K562 (cell line): ENCODE measurements around the gene DYNLT2B. TPM values are rescaled to one million over a fixed set of nuclear protein-coding genes. Genes with fewer than 3 reads are reported as not detected.
A peak's percentile ranks its signal among the peaks of the same experiment; 100 is the strongest.

Experiments used
- ATF1 ChIP-seq, 2 experiments: fragments of 450-650 bp in 1 of 2; IDR thresholded peaks; 2 replicates each; pipeline ENCODE4 v1.6.1; 2016; ENCODE audit warnings: missing compliant biosample characterization in 1 of 2, missing genetic modification characterization in 1 of 2
- CREM ChIP-seq: IDR thresholded peaks from 2 replicates; pipeline ENCODE4 v1.6.1; 2014; ENCODE audit warnings: antibody characterized with exemption, low read depth
- DACH1 ChIP-seq: fragments of 450-650 bp; IDR thresholded peaks from 2 replicates; pipeline ENCODE4 v1.6.1; 2018; ENCODE audit not compliant: partially characterized antibody
- EHMT2 ChIP-seq: fragments of 450-650 bp; IDR thresholded peaks from 2 replicates; pipeline ENCODE4 v1.6.1; 2018; ENCODE audit warnings: antibody characterized with exemption
- ETV1 ChIP-seq: fragments of 450-650 bp; conservative IDR thresholded peaks from 2 replicates; pipeline ENCODE4 v1.6.1; 2016; ENCODE audit warnings: missing genetic modification characterization, control low read depth, low read depth, missing compliant biosample characterization
- IRF2 ChIP-seq: sonication (generic); formaldehyde crosslinking; IDR thresholded peaks from 2 replicates; pipeline ENCODE4 v1.8.1; 2022; ENCODE audit warnings: mild to moderate bottlenecking, missing genetic modification reagents
- JUNB ChIP-seq: fragments of 450-650 bp; formaldehyde crosslinking; conservative IDR thresholded peaks from 2 replicates; pipeline ENCODE4 v1.4.0; 2020; ENCODE audit warnings: mild to moderate bottlenecking
- KAT2B ChIP-seq: IDR thresholded peaks from one replicate; pipeline ENCODE4 v1.6.1; 2012; ENCODE audit warnings: low read depth, mild to moderate bottlenecking, control low read depth, inconsistent platforms, low read length, moderate library complexity
- KAT7 ChIP-seq: sonication (generic); formaldehyde crosslinking; IDR thresholded peaks from 2 replicates; pipeline ENCODE4 v1.8.0; 2022; ENCODE audit warnings: missing genetic modification reagents, mild to moderate bottlenecking, borderline replicate concordance
- LARP7 ChIP-seq: fragments of 450-650 bp; IDR thresholded peaks from 2 replicates; pipeline ENCODE4 v1.6.1; 2016
- PHF20 ChIP-seq: fragments of 450-650 bp; IDR thresholded peaks from 2 replicates; pipeline ENCODE4 v1.6.1; 2018; ENCODE audit not compliant: partially characterized antibody
- RBM25 ChIP-seq: fragments of 200-400 bp; formaldehyde crosslinking; IDR thresholded peaks from 2 replicates; pipeline ENCODE4 v1.6.1; 2018; ENCODE audit warnings: low read length, low read depth, moderate library complexity; ENCODE audit not compliant: severe bottlenecking
- SOX6 ChIP-seq: fragments of 450-650 bp; IDR thresholded peaks from 2 replicates; pipeline ENCODE4 v1.6.1; 2014; ENCODE audit warnings: mild to moderate bottlenecking
- STAG1 ChIP-seq: sonication (generic); formaldehyde crosslinking; IDR thresholded peaks from 2 replicates; pipeline ENCODE4 v1.5.0; 2020; ENCODE audit warnings: missing genetic modification reagents, borderline replicate concordance
- ZFP36 ChIP-seq: fragments of 150-350 bp; IDR thresholded peaks from 2 replicates; pipeline ENCODE4 v1.6.1; 2018; ENCODE audit warnings: low read length, low read depth; ENCODE audit not compliant: partially characterized antibody
- ZNF695 ChIP-seq: fragments of 450-650 bp; formaldehyde crosslinking; IDR thresholded peaks from 2 replicates; pipeline ENCODE4 v1.4.0; 2020; ENCODE audit warnings: mild to moderate bottlenecking, moderate library complexity
- ZNF76 ChIP-seq: fragments of 250-450 bp; sonication (Bioruptor Pico); IDR thresholded peaks from 2 replicates; pipeline ENCODE4 v1.4.0; 2020; ENCODE audit warnings: mild to moderate bottlenecking, moderate library complexity, borderline replicate concordance
- polyA plus RNA-seq, 8 experiments: library from polyadenylated mRNA; depleted of rRNA in 4 of 8; stranded (reverse) in 5 of 8; unstranded in 3 of 8; fragments of >200 nt; fragmentation: Nextera tagmentation in 2 of 8; fragmentation: Illumina TruSeq in 1 of 8; extraction: Ambion mirVana in 2 of 8; extraction: Trizol in 1 of 8; gene quantifications; 2 replicates each; pipeline versions ENCODE4 v1.2.1 to v1.2.3, GENCODE V29; 2011 to 2014; ENCODE audit warnings: inconsistent platforms in 1 of 8, missing spikeins in 1 of 8
- total RNA-seq, 7 experiments: library from RNA; depleted of rRNA in 6 of 7; stranded (reverse); fragments of >200 nt in 6 of 7; fragmentation: Illumina TruSeq in 2 of 7; extraction: Trizol in 2 of 7; gene quantifications; 2 replicates each; pipeline versions ENCODE4 v1.2.1 to v1.2.3, GENCODE V29; 2011 to 2021; ENCODE audit warnings: low replicate concordance in 1 of 7
- TF ChIP-seq, protein P1 (sequence below): fragments of 450-650 bp; formaldehyde crosslinking; IDR thresholded peaks from 2 replicates; pipeline ENCODE4 v1.4.0; 2020; ENCODE audit warnings: mild to moderate bottlenecking
- TF ChIP-seq, protein P2 (sequence below): sonication (generic); formaldehyde crosslinking; IDR thresholded peaks from 2 replicates; pipeline ENCODE4 v1.8.0; 2022; ENCODE audit warnings: mild to moderate bottlenecking, low read depth, missing genetic modification reagents
- TF ChIP-seq, protein P3 (sequence below): fragments of 450-650 bp; IDR thresholded peaks from 2 replicates; pipeline ENCODE4 v1.6.1; 2017; ENCODE audit warnings: antibody characterized with exemption, mild to moderate bottlenecking
- TF ChIP-seq, protein P4 (sequence below): fragments of 250-450 bp; sonication (Bioruptor Pico); IDR thresholded peaks from 2 replicates; pipeline ENCODE4 v1.8.0; 2021; ENCODE audit warnings: mild to moderate bottlenecking, moderate library complexity

DYNLT2B gene
- total and polyA plus RNA-seq, 9 of the 15 experiments (the other 6 are each of a cell fraction or from before 2014, with no cell fraction given), result 6.5 to 19.9 (median 8.7) TPM

DNA sequence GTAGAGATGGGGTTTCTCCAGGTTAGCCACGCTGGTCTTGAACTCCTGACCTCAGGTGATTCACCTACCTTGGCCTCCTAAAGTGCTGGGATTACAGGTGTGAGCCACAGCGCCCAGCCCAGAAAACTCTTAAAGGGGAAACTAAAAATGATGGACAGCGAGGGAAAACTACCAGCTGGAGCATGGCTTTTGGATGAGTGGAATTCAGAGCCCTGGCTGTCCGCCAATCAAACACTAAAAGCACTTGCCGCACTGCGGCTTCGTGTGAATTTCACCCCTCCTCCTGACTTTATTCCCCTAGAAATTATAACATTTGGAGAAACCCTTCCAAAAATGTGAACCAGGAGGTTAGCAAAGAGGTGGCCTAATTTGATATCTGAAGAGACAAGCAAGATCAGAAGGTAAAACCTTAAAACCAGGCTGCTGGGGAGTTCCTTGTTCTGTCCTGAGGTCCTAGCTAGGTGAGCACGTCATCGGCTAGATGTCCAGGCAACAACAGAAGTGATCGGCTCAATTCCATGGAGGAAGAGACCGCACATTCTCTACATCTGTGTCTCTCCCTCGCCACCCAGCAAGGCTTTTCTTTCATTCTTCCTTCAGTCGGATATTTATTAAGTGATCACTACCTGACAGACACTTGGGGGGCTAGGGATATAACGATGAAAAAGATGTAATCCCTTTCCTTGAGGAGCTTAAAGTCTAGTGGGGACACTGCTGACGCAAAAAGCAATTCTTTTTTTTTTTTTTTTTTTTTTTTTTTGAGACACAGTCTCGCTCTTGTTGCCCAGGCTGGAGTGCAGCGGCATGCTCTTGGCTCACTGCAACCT, 18.5 kb upstream of the DYNLT2B start (continued):
- TF ChIP-seq, protein P1, sequence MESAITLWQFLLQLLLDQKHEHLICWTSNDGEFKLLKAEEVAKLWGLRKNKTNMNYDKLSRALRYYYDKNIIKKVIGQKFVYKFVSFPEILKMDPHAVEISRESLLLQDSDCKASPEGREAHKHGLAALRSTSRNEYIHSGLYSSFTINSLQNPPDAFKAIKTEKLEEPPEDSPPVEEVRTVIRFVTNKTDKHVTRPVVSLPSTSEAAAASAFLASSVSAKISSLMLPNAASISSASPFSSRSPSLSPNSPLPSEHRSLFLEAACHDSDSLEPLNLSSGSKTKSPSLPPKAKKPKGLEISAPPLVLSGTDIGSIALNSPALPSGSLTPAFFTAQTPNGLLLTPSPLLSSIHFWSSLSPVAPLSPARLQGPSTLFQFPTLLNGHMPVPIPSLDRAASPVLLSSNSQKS, result no peak
- TF ChIP-seq ZNF695 (CRISPR knock-in tag) (no peak), JUNB (no peak), RBM25 (no peak), EHMT2 (no peak), ETV1 (tag) (no peak), KAT2B (no peak), CREM (peak; percentile 50; the same call in 1 of the 2 replicates), PHF20 (no peak), ZNF76 (CRISPR knock-in tag) (no peak), DACH1 (no peak), LARP7 (no peak), STAG1 (CRISPR knock-in tag) (no peak), SOX6 (no peak), IRF2 (CRISPR knock-in tag) (no peak), ZFP36 (no peak), KAT7 (peak; percentile 68; the same call in 1 of the 2 replicates), ATF1 (CRISPR knock-in tag; IDR thresholded peaks at IDR 0.05) (no peak), ATF1 (tag; IDR thresholded peaks at IDR 0.05) (peak; percentile 41; the same call in 1 of the 2 replicates)
- TF ChIP-seq, protein P2, sequence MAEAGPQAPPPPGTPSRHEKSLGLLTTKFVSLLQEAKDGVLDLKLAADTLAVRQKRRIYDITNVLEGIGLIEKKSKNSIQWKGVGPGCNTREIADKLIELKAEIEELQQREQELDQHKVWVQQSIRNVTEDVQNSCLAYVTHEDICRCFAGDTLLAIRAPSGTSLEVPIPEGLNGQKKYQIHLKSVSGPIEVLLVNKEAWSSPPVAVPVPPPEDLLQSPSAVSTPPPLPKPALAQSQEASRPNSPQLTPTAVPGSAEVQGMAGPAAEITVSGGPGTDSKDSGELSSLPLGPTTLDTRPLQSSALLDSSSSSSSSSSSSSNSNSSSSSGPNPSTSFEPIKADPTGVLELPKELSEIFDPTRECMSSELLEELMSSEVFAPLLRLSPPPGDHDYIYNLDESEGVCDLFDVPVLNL (CRISPR knock-in tag), result no peak
- TF ChIP-seq, protein P3, sequence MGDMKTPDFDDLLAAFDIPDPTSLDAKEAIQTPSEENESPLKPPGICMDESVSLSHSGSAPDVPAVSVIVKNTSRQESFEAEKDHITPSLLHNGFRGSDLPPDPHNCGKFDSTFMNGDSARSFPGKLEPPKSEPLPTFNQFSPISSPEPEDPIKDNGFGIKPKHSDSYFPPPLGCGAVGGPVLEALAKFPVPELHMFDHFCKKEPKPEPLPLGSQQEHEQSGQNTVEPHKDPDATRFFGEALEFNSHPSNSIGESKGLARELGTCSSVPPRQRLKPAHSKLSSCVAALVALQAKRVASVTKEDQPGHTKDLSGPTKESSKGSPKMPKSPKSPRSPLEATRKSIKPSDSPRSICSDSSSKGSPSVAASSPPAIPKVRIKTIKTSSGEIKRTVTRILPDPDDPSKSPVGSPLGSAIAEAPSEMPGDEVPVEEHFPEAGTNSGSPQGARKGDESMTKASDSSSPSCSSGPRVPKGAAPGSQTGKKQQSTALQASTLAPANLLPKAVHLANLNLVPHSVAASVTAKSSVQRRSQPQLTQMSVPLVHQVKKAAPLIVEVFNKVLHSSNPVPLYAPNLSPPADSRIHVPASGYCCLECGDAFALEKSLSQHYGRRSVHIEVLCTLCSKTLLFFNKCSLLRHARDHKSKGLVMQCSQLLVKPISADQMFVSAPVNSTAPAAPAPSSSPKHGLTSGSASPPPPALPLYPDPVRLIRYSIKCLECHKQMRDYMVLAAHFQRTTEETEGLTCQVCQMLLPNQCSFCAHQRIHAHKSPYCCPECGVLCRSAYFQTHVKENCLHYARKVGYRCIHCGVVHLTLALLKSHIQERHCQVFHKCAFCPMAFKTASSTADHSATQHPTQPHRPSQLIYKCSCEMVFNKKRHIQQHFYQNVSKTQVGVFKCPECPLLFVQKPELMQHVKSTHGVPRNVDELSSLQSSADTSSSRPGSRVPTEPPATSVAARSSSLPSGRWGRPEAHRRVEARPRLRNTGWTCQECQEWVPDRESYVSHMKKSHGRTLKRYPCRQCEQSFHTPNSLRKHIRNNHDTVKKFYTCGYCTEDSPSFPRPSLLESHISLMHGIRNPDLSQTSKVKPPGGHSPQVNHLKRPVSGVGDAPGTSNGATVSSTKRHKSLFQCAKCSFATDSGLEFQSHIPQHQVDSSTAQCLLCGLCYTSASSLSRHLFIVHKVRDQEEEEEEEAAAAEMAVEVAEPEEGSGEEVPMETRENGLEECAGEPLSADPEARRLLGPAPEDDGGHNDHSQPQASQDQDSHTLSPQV, result peak; percentile 33
- TF ChIP-seq, protein P4, sequence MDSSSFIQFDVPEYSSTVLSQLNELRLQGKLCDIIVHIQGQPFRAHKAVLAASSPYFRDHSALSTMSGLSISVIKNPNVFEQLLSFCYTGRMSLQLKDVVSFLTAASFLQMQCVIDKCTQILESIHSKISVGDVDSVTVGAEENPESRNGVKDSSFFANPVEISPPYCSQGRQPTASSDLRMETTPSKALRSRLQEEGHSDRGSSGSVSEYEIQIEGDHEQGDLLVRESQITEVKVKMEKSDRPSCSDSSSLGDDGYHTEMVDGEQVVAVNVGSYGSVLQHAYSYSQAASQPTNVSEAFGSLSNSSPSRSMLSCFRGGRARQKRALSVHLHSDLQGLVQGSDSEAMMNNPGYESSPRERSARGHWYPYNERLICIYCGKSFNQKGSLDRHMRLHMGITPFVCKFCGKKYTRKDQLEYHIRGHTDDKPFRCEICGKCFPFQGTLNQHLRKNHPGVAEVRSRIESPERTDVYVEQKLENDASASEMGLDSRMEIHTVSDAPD (CRISPR knock-in tag), result no peak
